GM21447 (cell line): ENCODE data around the gene VPREB3.

Experiments
- ATAC-seq: cut with Tn5 transposase; IDR thresholded peaks from one replicate; pipeline ENCODE4 v1.9.1; 2021; ENCODE audit not compliant: unreplicated experiment

Gene VPREB3

DNA sequence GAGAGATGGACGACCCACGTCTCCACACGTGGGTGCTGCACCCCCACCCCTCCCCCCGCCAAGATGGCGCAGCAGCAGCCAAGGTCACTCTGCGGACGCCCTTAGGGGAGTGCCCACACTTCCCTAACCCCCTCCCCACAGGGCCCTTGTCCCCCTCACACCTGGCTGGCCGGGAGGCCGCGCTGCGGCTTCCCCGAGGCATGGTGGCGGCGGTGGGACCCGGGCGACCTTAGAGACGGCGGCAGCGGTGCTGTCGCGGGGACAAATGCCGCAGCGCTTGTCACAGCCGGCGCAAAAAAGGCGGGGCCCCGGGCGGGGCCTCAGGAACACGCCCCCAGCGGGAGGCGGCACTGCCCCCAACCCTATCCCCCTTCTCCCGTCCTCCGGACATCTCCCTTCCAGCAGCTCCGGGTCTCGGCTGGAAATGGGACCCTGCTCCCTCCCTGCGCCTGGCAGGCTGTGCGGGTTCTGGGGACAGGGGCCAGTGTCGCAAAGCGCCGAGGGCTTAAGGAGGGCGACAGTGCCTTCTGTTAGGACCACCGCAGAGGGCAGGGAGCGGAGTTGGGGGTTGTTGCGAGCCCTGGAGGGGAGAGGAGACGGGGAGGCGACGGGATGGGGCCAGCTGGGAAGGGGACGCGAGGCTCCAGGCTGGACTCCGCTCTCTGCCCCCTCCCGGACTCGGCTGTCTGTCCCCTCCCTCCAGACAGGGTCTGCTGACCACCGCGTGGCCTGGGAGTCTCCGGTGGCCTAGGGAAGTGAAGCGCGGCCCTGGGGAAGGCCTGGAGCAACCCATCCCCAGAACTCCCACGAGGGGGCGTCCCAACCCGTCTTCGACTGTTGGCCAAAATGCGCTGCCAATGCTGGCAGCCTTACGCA is 13.7 kb upstream of the VPREB3 start, which contains the start of gene CHCHD10:
Gene CHCHD10, minus strand, starts transcription at position 300 of the 876 bp plus-strand sequence. Its CDS starts 98 bp downstream, at position 202.
- ATAC-seq, result no peak

- ATAC-seq, result no peak
These were observed 13.1 kb upstream of the VPREB3 start for GRCh38 chr22:23767303-23767672.

GRCh38 chr22:23764899-23765881 is 11.0 kb upstream of the VPREB3 start:
- no peak for ATAC-seq

GRCh38 chr22:23763954-23764353 is 9.7 kb upstream of the VPREB3 start:
- no peak for ATAC-seq

DNA sequence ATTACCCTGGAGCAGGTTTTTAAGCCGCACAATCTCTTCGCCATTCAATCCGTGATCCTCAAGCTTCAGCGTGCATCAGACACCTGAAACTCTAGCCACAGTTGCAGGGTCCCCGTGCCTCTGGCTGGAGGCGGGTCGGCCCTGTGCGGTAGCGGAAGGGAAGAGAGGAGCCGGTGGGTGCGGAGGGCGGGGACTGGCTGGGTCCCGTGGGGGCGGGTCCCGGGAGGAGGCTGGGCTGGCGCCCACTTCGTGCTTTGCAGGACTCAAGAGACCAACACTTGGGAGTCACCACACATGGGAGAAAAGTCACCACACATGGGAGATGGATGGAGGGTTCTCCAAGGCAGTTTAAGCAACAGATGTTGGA is 9.3 kb upstream of the VPREB3 start:
- ATAC-seq, result no peak

- ATAC-seq, result no peak
These were observed 8.8 kb upstream of the VPREB3 start, which contains the start of gene C22orf15 for GRCh38 chr22:23762842-23763578. Gene C22orf15 (plus strand): TSS chr22:23762990. CDS start chr22:23763307, 317 bp downstream.

DNA sequence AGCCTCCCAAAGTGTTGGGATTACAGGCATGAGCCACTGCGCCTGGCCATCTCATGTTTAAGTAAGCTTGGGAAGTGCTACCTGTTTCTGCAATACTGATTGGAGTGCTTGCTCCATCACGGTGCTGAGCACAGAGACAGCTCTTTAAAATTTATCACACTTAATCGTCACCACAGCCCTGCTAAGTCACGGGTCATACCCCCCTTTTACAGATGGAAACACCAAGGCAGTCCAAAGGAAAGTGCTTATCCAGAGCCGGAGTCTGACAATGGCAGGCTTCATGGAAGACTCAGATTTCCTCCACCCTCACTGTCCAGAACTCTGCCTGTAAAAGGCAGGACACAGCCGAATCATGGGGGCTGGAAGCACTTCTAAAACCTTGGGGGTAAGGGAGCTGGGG is 5.8 kb upstream of the VPREB3 start:
- no peak for ATAC-seq

DNA sequence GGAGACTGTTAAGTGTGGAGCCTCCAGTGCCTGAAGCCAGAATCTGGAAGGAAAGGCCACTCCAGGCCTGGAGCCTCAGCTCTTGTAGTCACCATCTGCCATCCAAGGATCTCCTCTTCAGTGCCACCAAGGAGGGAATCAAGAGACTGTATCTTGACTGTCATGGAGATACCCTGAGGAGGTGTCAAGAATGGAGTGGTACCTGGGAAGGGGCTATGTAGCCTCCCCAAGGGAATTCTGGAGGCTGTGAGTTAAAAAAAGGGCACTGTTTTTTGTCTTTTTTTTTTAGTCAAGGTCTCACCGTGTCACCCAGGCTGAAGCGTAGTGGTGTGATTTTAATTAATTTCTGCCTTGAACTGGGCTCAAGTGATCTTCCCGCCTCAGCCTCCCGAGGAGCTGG is 5.3 kb upstream of the VPREB3 start:
- ATAC-seq, result no peak

DNA sequence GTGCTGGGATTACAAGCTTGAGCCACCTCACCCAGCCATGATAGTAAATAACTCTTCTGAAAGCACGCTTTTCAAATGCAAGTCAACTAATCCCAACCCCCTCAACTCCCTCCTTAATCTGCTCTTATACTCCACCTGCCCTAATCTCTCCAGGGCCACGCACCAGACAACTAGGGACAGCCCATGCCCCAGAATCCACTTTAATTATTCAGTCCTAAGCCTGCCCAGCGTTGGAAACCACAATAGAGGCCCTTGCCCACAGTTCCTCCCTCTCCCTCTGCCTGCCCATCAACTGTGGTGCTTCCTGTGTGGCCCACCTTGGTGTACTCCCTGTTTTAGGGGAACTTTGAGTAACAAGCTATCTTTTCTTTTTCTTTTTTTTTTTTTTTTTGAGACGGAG is 2.7 kb upstream of the VPREB3 start:
- ATAC-seq, result no peak

- no peak for ATAC-seq
These were observed 1.5 kb upstream of the VPREB3 start for GRCh38 chr22:23755711-23756110.

DNA sequence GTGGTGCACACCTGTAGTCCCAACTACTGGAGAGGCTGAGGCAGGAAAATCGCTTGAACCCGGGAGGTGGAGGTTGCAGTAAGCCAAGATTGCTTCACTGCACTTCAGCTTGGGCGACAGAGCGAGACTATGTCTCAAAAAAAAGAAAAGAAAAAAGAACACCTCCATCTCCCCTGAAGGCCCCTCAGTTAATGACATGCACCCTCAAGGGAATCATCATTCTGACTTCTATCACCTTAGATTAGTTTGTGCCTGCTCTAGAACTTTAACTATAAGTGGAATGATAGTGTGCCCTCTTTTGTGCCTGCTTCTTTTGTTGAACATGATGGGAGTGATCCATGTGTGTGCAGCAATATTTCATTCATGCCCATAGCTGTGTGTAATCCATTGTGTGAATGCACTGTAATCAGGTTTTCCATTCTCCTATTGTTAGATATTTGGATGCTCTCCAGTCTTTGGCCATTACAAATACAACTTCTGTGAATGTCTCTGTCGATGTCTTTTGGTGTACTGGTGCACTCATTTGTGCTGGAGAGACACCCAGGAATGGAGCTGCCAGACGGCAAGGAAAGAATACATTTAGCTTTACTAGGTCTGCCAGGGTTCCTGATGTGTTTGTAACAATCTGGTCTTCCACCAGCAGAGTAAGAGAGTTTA is 883 bp upstream of the VPREB3 start:
- ATAC-seq, result no peak

- ATAC-seq, result no peak
These were observed 840 bp downstream of the VPREB3 start for GRCh38 chr22:23753385-23753784.

GRCh38 chr22:23752750-23753149 is 1.5 kb downstream of the VPREB3 start:
- peak; percentile 29 for ATAC-seq

DNA sequence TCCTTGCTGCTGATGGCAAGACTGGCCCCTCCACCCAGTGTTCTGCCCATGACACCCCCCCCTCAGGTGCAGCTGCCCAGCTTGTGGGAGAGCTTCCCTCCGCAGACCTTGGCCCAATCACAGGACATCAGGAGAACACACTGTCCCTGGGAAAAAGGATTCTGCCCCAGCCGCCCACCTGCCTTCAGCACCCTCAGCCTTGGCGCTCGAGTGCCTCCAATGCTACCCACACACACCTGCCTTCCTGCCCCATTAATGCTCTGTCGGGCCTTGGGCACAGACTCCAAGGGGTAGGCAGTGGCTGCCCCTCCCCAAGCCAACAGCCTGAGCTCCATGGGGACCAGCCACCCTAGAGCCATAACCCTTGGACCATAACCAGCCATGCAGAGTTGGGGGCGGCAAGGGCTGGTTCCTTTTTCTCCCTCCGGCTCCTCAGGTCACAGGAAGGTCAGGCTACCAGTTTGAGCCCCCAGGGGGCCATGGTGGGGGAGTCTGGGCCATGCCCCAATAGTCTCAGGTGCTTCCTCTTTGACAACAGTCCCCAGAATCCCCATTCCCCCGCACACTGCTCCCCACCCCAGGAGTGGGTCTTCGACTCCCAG is 2.0 kb downstream of the VPREB3 start:
- peak; percentile 41 for ATAC-seq

GRCh38 chr22:23751441-23751996 is 2.7 kb downstream of the VPREB3 start:
- ATAC-seq, result no peak

DNA sequence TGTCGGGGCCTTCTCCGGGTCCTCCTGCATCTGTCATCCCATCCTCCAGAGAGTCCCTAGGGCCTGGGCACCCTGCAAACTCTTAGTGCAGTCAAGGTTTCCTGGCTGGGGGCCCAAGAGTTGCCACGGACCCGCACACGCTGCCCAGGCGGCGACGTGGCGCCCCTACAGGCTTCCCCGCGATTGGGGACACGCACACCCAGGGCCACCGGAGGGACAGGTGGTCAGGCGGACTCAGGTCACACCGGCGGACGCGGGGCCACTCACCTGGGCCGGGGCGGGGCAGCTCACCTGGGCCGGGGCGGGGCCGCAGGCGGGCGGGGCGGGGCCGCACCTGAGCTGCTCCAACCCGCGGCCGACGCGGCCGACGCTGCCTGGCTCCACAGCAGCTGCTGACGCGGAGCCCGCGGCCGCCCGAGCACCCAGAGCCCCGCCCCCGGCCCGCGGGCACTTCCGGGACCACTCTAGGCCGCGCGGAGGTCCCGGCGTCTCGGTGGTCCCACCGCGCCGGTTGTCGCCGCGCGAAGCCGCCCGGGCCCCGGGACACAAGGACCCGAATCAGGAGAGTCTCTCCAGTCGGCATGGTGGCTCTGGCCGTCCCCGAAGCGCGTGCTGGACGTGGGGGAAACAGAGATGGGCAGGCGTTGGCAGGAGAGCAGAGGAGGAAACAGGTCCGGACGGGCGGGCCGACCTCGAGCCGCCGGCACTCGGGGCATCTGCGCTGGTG is 3.3 kb downstream of the VPREB3 start, which contains the start of gene ZNF70:
Gene ZNF70, minus strand, starts transcription at position 399 of the 727 bp plus-strand sequence. CDS start 5,972 bp downstream, outside the sequence.
- ATAC-seq, result no peak

GRCh38 chr22:23750367-23750713 is 3.9 kb downstream of the VPREB3 start:
- no peak for ATAC-seq

DNA sequence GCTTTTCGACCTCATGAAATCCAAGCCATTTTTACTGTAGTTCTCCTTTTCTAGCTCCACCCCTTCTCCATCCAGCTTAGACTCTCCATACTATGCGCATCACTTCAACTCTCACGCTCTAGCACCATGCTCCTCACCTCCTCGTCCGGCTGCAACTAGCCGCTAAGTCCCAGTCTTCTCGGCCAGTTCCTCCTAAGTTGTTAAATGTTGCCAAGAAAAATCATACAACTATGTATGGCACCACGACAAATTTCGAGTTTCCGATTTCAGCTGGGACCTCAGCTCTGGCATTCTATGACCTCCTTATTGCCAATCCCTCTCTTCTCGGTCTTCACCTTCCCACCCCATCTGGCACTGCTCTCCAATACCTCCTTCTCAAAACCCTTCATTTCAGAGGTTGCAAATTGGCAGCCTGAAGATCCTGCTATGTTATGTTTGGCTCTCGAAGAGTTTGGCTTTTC is 4.4 kb downstream of the VPREB3 start:
- no peak for ATAC-seq

GRCh38 chr22:23745791-23746190 is 8.4 kb downstream of the VPREB3 start:
- no peak for ATAC-seq
